ENCODE data around the gene FMNL3.

The FMNL3 gene

GRCh38 chr12:49689237-49689636 is 18.0 kb downstream of the FMNL3 start (continued):
- TF ChIP-seq, protein P1, sequence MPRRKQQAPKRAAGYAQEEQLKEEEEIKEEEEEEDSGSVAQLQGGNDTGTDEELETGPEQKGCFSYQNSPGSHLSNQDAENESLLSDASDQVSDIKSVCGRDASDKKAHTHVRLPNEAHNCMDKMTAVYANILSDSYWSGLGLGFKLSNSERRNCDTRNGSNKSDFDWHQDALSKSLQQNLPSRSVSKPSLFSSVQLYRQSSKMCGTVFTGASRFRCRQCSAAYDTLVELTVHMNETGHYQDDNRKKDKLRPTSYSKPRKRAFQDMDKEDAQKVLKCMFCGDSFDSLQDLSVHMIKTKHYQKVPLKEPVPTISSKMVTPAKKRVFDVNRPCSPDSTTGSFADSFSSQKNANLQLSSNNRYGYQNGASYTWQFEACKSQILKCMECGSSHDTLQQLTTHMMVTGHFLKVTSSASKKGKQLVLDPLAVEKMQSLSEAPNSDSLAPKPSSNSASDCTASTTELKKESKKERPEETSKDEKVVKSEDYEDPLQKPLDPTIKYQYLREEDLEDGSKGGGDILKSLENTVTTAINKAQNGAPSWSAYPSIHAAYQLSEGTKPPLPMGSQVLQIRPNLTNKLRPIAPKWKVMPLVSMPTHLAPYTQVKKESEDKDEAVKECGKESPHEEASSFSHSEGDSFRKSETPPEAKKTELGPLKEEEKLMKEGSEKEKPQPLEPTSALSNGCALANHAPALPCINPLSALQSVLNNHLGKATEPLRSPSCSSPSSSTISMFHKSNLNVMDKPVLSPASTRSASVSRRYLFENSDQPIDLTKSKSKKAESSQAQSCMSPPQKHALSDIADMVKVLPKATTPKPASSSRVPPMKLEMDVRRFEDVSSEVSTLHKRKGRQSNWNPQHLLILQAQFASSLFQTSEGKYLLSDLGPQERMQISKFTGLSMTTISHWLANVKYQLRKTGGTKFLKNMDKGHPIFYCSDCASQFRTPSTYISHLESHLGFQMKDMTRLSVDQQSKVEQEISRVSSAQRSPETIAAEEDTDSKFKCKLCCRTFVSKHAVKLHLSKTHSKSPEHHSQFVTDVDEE (CRISPR knock-in tag; IDR thresholded peaks at IDR 0.05) = no peak
- TF ChIP-seq ZNF565 (CRISPR knock-in tag; conservative IDR thresholded peaks at IDR 0.05; ENCODE audit: low read depth) (no peak), OSR1 (CRISPR knock-in tag; IDR thresholded peaks at IDR 0.05) (no peak), ZNF8 (CRISPR knock-in tag; IDR thresholded peaks at IDR 0.05) (no peak), TCF4 (CRISPR knock-in tag; IDR thresholded peaks at IDR 0.05; ENCODE audit: borderline replicate concordance) (no peak), ZFP3 (CRISPR knock-in tag; IDR thresholded peaks at IDR 0.05) (no peak), ESRRG (CRISPR knock-in tag; IDR thresholded peaks at IDR 0.05) (no peak), ARNTL (CRISPR knock-in tag; IDR thresholded peaks at IDR 0.05; ENCODE audit: borderline replicate concordance, low read depth) (no peak)
- TF ChIP-seq, protein P2, sequence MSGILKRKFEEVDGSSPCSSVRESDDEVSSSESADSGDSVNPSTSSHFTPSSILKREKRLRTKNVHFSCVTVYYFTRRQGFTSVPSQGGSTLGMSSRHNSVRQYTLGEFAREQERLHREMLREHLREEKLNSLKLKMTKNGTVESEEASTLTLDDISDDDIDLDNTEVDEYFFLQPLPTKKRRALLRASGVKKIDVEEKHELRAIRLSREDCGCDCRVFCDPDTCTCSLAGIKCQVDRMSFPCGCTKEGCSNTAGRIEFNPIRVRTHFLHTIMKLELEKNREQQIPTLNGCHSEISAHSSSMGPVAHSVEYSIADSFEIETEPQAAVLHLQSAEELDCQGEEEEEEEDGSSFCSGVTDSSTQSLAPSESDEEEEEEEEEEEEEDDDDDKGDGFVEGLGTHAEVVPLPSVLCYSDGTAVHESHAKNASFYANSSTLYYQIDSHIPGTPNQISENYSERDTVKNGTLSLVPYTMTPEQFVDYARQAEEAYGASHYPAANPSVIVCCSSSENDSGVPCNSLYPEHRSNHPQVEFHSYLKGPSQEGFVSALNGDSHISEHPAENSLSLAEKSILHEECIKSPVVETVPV (CRISPR knock-in tag; IDR thresholded peaks at IDR 0.05) = no peak

DNA sequence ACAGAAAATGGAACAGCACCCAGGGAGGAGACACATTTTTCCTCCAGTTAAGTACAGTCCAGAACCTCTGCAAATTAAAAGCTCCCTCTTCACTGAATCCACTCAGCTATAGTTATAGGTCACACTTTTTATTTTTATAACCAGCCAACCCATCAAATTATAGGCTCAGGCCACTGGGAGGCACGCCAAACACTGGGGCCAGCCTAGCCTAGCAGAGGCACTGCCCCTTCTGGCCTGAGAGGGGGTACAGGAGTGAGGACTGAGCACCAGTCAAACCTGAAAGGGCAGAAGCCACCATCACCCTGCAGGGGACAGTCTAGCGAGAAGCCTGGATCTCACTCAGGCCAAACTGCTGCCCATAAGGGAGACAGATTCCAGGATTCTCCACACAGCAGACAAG is 19.3 kb downstream of the FMNL3 start:
- no peak for TF ChIP-seq ZNF8 (CRISPR knock-in tag; IDR thresholded peaks at IDR 0.05)
- no peak for TF ChIP-seq ARNTL (CRISPR knock-in tag; IDR thresholded peaks at IDR 0.05; ENCODE audit: borderline replicate concordance, low read depth)
- no peak for TF ChIP-seq GLIS3 (CRISPR knock-in tag; IDR thresholded peaks at IDR 0.05)
- TF ChIP-seq ZNF565 (CRISPR knock-in tag; conservative IDR thresholded peaks at IDR 0.05; ENCODE audit: low read depth) = no peak
- no peak for TF ChIP-seq OSR1 (CRISPR knock-in tag; IDR thresholded peaks at IDR 0.05)
- TF ChIP-seq, protein P2 (CRISPR knock-in tag; IDR thresholded peaks at IDR 0.05) = no peak
- no peak for TF ChIP-seq ZFP3 (CRISPR knock-in tag; IDR thresholded peaks at IDR 0.05)
- TF ChIP-seq ZNF70 (CRISPR knock-in tag; IDR thresholded peaks at IDR 0.05) = no peak
- no peak for TF ChIP-seq TOX (CRISPR knock-in tag; IDR thresholded peaks at IDR 0.05; ENCODE audit: borderline replicate concordance)
- no peak for TF ChIP-seq ZC3H10 (CRISPR knock-in tag; IDR thresholded peaks at IDR 0.05)
- no peak for TF ChIP-seq POU6F1 (CRISPR knock-in tag; IDR thresholded peaks at IDR 0.05; ENCODE audit: borderline replicate concordance, low read depth)
- no peak for TF ChIP-seq BACH2 (CRISPR knock-in tag; IDR thresholded peaks at IDR 0.05; ENCODE audit: borderline replicate concordance)
- TF ChIP-seq TCF4 (CRISPR knock-in tag; IDR thresholded peaks at IDR 0.05; ENCODE audit: borderline replicate concordance) = no peak
- TF ChIP-seq PPARA (CRISPR knock-in tag; IDR thresholded peaks at IDR 0.05; ENCODE audit: borderline replicate concordance) = no peak
- TF ChIP-seq ISL1 (CRISPR knock-in tag; IDR thresholded peaks at IDR 0.05) = no peak
- TF ChIP-seq ESRRG (CRISPR knock-in tag; IDR thresholded peaks at IDR 0.05) = no peak
- TF ChIP-seq CSDC2 (CRISPR knock-in tag; IDR thresholded peaks at IDR 0.05) = no peak
- TF ChIP-seq ZFP30 (CRISPR knock-in tag; IDR thresholded peaks at IDR 0.05) = no peak
- ATAC-seq = peak; percentile 25; the same call in 1 of the 3 replicates

GRCh38 chr12:49684310-49684854 is 22.8 kb downstream of the FMNL3 start:
- no peak; the same call in 2 of the 3 replicates for ATAC-seq
- TF ChIP-seq RARB (CRISPR knock-in tag; IDR thresholded peaks at IDR 0.05) (no peak), ZFP3 (CRISPR knock-in tag; IDR thresholded peaks at IDR 0.05) (no peak), ZNF70 (CRISPR knock-in tag; IDR thresholded peaks at IDR 0.05) (no peak), OSR1 (CRISPR knock-in tag; IDR thresholded peaks at IDR 0.05) (no peak), BACH2 (CRISPR knock-in tag; IDR thresholded peaks at IDR 0.05; ENCODE audit: borderline replicate concordance) (no peak)
- TF ChIP-seq, protein P2 (CRISPR knock-in tag; IDR thresholded peaks at IDR 0.05) = no peak

Measured in SK-N-SH treated with all-trans-retinoic acid at 6 μM for 48 hours (cell line).